Measurements from ENCODE around the gene WNT7B.

Gene WNT7B

GRCh38 chr22:45977003-45977411 lies at the start of gene WNT7B:
TSS of gene WNT7B (minus strand) at chr22:45977162. CDS start at chr22:45976754, 408 bp downstream.
- peak; percentile 66 for DNase-seq

GRCh38 chr22:46025973-46026898 lies 49.3 kb upstream of the WNT7B start:
- no peak for DNase-seq

DNA sequence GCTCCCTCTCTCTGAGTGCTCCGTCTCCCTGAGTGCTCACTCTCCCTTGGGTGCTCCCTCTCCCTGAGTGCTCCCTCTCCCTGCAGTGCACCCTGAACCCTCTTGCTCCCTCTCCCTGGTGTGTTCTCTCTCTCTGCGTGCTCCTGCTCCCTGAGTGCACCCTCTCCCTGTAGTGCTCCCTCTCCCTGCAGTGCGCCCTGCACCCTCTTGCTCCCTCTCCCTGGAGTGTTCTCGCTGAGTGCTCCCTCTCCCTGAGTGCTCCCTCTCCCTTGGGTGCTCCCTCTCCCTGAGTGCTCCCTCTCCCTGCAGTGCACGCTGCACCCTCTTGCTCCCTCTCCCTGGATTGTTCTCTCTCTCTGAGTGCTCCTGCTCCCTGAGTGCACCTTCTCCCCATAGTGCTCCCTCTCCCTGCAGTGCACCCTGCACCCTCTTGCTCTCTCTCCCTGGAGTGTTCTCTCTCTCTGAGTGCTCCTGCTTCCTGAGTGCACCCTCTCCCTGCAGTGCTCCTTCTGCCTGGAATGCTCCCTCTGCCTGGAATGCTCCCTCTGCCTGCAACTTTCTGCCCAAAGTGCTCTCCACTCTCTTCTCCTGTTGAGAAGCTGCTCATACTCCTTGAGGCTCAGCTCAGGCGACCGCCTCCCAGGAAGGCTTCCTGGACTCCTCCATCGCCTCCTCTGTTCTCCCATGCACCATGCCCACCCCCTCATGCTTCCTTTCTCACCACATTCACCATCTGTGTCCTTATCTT lies 48.4 kb upstream of the WNT7B start:
- no peak for DNase-seq

- DNase-seq, result no peak
Measured at GRCh38 chr22:46024136-46024840, 47.3 kb upstream of the WNT7B start.

DNA sequence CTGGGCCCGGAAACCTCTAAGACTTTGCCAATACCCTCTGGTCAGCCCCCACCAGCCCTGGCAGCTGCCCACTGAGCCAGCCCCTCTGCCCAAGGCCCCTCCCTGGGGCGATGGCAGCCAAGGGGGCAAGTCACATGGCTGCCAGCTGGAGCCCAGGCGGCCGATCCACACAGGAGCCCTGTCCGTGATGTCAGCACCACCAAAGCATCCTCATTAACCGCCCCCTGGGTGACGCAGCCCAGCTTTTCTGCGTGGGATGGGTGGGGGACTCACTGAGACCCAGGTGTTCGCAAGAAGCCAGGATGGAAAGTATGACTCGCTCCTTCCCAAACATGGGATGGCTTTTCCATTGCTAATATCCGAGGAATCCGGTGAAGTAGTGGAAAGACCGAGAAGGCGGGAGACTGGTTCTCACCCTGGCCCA lies 46.6 kb upstream of the WNT7B start:
- no peak for DNase-seq

GRCh38 chr22:46022881-46023512 lies 46.0 kb upstream of the WNT7B start:
- no peak for DNase-seq

- DNase-seq, result no peak
Measured at GRCh38 chr22:46021577-46021976, 44.6 kb upstream of the WNT7B start.

- DNase-seq, result no peak
Measured at GRCh38 chr22:46019351-46019750, 42.4 kb upstream of the WNT7B start.

GRCh38 chr22:46018859-46019258 lies 41.9 kb upstream of the WNT7B start:
- DNase-seq, result no peak

DNA sequence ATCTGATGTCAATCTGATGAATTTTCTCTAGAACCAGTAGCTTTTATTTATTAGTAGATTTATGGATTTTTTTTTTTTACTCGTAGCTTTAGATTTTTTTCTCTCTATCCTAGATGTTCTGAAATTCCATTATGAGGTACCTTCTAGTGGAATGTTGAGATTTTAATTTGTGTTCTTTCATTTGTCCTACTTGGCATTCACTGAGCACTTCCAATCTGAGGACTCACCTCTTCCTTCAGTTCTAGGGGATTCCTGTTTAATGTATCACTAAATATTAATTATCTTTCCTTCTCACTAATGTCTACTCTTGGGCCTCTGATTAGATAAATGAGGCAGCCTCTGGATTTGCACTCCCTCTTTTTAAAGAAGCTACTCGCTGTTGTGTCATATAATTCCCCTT lies 40.2 kb upstream of the WNT7B start:
- DNase-seq, result no peak

DNA sequence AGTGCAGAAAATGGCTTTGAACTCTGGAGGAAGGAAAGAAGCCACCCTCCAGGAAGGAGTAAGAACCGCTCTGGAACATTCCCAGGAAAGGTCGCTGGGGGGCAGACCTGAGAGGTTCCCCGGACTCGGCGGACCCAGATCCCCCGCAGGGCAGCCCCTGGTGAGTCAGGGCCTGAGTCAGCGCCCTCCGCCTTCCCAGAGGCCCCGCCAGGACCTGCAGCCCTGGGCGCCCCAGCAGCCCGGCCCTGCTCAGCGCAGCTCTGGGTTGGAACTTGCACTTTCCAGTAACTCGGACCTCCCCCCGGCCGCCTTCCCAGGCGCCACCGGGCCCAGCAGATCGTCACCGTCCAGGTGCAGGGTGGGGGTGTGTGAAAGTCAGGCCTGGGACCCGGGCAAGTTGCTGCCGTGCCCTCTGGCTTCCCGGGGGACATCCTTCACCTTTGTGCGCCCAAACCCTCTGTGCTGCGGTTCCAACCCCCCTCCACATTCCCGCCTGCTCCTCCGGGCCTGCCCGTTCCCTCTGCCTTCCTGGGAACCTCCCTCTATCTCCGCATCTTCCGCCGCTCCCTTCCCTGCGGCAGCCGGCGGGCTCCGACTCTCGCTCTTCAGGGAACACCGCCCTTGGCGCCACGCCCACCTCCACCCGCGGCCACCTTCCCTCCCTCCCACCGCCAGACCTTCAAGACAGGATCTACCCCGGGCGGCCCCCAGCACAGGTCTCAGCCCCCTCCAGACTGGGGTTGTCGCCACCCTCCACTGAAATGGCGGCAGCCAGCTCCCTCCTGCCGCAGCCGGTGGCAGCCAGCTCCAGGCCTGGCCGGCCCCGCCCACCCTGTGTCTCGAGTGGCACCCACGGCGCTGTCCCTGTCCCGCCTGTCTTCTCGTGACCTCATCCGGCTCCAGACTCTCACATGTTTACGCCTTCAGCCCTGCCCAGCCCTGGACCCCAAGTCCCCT lies 36.8 kb upstream of the WNT7B start:
- peak; percentile 60 for DNase-seq

DNA sequence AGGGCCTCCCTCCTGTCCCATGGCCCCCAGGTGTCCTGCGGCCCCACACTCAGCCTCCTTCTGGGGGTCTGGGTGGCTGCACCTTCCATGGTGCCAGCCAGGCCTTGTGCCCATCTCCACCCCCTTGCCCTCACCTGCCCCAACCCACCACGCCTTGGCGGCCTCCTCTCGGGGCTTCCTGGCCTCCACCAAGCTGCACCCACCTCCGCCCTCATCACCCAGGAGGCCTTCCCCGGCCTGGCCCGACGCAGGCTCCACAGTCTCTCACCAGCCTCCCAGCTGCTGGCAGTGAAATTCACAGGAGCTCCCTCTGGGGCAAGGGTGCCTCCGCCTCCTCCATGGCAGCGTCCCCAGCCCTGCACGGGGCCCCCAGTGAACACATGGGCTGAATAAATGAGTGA lies 35.9 kb upstream of the WNT7B start:
- no peak for DNase-seq

GRCh38 chr22:46012182-46012880 lies 35.4 kb upstream of the WNT7B start:
- no peak for DNase-seq

DNA sequence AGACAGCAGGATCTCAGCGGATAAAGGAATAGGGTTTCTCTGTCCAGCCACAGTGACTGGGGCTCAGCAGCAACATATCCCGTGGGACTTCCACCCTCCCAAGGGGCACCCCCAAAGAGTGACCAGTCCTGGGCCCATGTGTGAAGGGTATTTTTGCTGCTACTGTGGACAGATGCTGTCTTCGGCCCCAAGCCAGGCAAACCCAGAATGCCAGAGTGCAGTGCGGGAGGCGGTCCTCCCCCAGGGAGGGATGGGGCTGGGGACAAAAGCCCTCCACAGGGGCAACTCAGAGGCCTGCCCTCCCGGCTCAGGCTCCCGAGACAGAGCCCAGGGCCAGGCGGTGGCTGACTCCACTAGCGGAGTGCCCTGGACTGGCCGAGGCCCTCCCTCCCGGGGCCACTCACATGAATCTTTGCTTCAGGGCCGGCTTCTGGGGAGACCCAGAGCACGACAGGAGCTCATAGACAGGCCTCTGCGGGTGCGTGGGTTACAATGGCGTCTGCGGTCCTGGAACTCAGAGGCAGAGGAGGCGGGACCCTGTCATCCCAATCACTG lies 34.7 kb upstream of the WNT7B start:
- no peak for DNase-seq

GRCh38 chr22:46010951-46011626 lies 34.1 kb upstream of the WNT7B start:
- DNase-seq, result no peak

- DNase-seq, result no peak
Measured at GRCh38 chr22:46010207-46010867, 33.4 kb upstream of the WNT7B start.

GRCh38 chr22:46009730-46010129 lies 32.8 kb upstream of the WNT7B start:
- no peak for DNase-seq

DNA sequence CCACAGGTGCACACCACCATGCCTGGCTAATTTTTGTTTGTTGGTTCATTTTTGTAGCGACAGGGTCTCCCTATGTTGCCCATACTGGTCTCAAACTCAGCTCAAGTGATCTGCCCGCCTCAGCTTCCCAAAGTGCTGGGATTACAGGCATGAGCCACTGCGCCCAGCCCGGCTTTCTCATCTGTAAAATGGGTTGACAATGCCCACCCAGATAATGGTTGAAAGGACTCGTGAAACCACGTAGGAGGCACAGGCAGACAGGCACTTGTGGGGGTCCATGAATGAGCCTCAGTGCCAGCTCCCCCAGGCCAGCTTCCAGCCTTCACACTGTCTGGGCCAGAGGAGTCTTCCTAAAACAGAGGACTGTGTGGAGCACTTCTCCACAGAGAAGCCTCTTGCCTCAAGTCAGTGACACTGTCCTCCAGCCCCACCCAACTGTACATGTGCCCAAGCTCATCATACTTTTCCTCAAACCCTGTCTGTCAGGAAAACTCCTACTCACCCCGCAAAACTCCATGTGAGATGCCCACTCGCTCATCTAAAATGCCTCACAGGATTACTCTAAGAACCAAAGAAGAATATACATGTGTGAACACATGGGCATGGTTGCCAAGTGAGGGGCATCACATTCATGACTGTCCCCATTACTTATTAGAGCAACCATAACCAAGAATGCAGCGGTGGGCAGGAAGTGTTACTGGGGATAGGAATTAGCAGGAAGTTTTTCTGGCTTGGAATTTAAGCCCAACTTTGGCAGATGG lies 32.1 kb upstream of the WNT7B start:
- DNase-seq, result no peak

DNA sequence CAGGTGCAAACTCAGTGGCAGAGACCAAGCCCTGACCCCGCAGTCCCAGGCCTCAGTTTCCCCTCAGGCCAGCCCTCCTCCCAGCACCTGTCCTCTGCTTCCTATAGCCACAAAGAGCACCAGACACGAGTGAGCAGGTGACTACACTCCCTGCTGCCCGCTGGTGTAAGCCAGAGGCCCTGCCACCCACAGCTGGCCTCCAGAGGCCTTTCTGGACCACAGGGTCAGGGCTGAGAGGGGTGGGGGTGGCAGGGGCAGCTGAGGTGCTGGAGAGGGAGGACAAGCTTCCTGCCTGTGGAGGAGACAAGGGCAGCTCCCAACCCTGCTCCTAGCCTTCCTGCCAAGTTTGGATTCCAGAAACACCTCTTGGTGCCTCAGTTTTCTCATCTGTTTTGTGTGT lies 31.3 kb upstream of the WNT7B start:
- no peak for DNase-seq
